ENCODE data around the gene TBX6. TPM values are rescaled to one million over a fixed set of nuclear protein-coding genes. Genes with fewer than 3 reads are reported as not detected.

Gene TBX6
- total RNA-seq, 2 donors from 2014 or later = 3.0 to 6.3 TPM

DNA sequence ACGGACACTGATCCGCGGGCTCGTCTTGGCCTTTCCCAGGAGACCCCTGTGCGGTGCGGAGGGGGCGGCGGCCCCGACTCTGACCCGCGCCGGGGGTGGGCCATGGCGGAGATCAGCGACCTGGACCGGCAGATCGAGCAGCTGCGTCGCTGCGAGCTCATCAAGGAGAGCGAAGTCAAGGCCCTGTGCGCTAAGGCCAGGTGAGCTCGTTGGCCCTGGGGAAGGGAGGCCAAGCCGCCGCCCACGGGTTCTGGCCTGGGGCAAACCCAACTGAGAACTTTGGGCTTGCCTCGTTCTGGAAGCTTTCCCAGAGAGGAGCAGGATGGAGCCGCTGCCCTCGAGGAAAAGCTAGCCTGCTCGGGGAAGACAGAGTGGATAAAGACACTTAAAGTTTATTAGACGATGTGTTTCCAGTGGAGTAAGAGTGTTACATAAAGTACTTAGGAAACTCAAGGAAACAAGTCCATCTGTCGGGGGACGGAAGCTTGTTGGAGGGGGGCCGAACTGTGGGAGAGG lies 15.4 kb downstream of the TBX6 start:
- H3K27me3 Mint-ChIP-seq (ENCODE audit: insufficient read depth) = no peaks in the 10 kb centered on the region
- peaks cover 9% of the 10 kb centered on the region for H3K4me1 Mint-ChIP-seq

DNA sequence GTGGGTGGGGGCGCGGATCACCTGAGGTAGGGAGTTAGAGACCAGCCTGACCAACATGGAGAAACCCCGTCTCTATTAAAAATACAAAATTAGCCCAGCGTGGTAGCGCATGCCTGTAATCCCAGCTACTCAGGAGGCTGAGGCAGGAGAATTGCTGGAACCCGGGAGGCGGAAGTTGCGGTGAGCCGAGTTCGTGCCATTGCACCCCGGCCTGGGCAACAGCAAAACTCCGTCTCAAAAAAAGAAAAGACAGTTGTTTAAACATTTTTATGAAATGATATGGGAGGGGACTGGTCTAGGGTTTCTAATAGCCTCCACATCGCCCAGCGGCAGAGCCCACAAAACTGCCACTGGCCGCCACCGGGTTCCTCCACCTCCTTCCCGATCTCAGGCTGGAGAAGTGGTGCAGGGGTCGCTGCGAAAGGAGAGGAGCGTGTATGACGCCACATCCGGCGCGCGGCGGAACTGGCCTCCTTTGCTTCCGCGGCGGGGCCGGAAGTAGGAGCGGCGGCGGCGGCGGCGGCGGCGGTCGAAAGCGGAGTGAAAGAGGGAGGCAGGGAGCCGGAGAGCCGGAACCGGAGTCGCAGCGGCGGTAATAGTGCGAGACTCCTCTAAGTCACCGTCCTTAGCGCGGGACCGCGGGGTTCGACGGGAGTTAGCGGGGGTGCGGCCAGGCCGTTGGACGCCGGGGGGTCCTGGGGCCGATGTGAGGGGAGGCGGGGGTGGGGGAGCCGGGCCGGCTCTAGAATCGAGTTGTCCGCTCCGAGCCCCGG lies 16.0 kb downstream of the TBX6 start, which contains the start of gene PPP4C:
Gene PPP4C, plus strand, starts transcription at position 492 of the 773 bp plus-strand sequence. CDS start 384 bp downstream, outside the sequence.
- Mint-ChIP-seq H3K4me3 (peak within 1 kb of the TSS; percentile 87), H3K36me3 (ENCODE audit: low read depth) (peaks cover 48% of the 10 kb centered on the region), H3K4me1 (peaks cover 9% of the 10 kb centered on the region), H3K27me3 (ENCODE audit: insufficient read depth) (no peaks in the 10 kb centered on the region), H3K9me3 (no peaks in the 10 kb centered on the region), H3K27ac (peak within 1 kb of the TSS; percentile 96)
- TF ChIP-seq, protein P1, sequence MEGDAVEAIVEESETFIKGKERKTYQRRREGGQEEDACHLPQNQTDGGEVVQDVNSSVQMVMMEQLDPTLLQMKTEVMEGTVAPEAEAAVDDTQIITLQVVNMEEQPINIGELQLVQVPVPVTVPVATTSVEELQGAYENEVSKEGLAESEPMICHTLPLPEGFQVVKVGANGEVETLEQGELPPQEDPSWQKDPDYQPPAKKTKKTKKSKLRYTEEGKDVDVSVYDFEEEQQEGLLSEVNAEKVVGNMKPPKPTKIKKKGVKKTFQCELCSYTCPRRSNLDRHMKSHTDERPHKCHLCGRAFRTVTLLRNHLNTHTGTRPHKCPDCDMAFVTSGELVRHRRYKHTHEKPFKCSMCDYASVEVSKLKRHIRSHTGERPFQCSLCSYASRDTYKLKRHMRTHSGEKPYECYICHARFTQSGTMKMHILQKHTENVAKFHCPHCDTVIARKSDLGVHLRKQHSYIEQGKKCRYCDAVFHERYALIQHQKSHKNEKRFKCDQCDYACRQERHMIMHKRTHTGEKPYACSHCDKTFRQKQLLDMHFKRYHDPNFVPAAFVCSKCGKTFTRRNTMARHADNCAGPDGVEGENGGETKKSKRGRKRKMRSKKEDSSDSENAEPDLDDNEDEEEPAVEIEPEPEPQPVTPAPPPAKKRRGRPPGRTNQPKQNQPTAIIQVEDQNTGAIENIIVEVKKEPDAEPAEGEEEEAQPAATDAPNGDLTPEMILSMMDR (conservative IDR thresholded peaks at IDR 0.05) = no peak
- Histone ChIP-seq H3K4me3 (ENCODE audit: low read length) (peak within 1 kb of the TSS; percentile 93), H3K27ac (ENCODE audit: low read depth, low read length) (peak within 1 kb of the TSS; percentile 49), H3K9ac (ENCODE audit: extremely low read depth, low read length, poor library complexity, severe bottlenecking) (peak within 1 kb of the TSS; percentile 84), H3K4me1 (ENCODE audit: control insufficient read depth, insufficient read depth, low read length) (peaks cover 3% of the 10 kb centered on the region), H3K36me3 (ENCODE audit: control insufficient read depth, insufficient read depth, low read length) (peaks cover 54% of the 10 kb centered on the region), H3K9me3 (ENCODE audit: control insufficient read depth, low read length) (no peaks in the 10 kb centered on the region), H3K27me3 (ENCODE audit: control insufficient read depth, insufficient read depth, low read length, poor library complexity, severe bottlenecking) (no peaks in the 10 kb centered on the region)
- peak; percentile 95 for DNase-seq
- 6 to 32% methylated on average over 18 to 67 of the region's 67 CpGs for WGBS, 2 experiments (ENCODE audit: insufficient coverage in 1 of 2, insufficient read length in 1 of 2)

More for the DNA sequence above, 15.4 kb downstream of the TBX6 start:
- H3K9ac ChIP-seq (ENCODE audit: extremely low read depth, low read length, poor library complexity, severe bottlenecking) = peak overlapping the region; percentile 84
- H3K36me3 Mint-ChIP-seq (ENCODE audit: low read depth) = peaks cover 48% of the 10 kb centered on the region
- peaks cover 54% of the 10 kb centered on the region for H3K36me3 ChIP-seq (ENCODE audit: control insufficient read depth, insufficient read depth, low read length)
- H3K4me3 ChIP-seq (ENCODE audit: low read length) = peak overlapping the region; percentile 93
- H3K27ac Mint-ChIP-seq = peak overlapping the region; percentile 96
- TF ChIP-seq, protein P1 (conservative IDR thresholded peaks at IDR 0.05) = no peak
- H3K4me1 ChIP-seq (ENCODE audit: control insufficient read depth, insufficient read depth, low read length) = peaks cover 3% of the 10 kb centered on the region
- H3K27me3 ChIP-seq (ENCODE audit: control insufficient read depth, insufficient read depth, low read length, poor library complexity, severe bottlenecking) = no peaks in the 10 kb centered on the region
- no peak for DNase-seq
- 6 to 12% methylated on average over 14 to 33 of the region's 33 CpGs for WGBS, 2 experiments (ENCODE audit: insufficient coverage in 1 of 2, insufficient read length in 1 of 2)
- H3K4me3 Mint-ChIP-seq = peak overlapping the region; percentile 87
- H3K27ac ChIP-seq (ENCODE audit: low read depth, low read length) = peak overlapping the region; percentile 36
- H3K9me3 ChIP-seq (ENCODE audit: control insufficient read depth, low read length) = no peaks in the 10 kb centered on the region
- H3K9me3 Mint-ChIP-seq = no peaks in the 10 kb centered on the region

DNA sequence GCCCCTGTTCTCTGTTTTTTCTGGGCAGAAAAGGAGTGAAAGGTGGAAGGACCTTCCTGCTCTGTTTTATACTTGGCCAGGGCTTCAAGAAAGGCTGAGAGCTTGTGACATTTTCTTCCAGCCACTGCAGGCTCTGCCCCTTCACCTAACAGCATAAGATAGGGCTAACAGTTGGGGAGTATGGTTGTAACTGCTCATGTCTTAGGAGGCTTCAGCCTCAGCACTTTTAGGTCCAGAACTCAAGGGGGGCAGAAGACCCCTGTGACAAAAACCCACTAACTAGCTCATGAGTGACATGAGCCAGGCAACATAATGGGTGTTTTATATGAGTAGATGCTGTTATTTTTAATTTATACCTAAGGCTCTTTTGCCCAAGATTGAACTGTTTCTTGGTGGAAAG lies 21.2 kb downstream of the TBX6 start:
- H3K27ac Mint-ChIP-seq = peak overlapping the region; percentile 39
- H3K9me3 Mint-ChIP-seq = no peaks in the 10 kb centered on the region
- Histone ChIP-seq H3K4me1 (ENCODE audit: control insufficient read depth, insufficient read depth, low read length) (peaks cover 3% of the 10 kb centered on the region), H3K4me3 (ENCODE audit: low read length) (no peak overlapping the region), H3K27me3 (ENCODE audit: control insufficient read depth, insufficient read depth, low read length, poor library complexity, severe bottlenecking) (no peaks in the 10 kb centered on the region), H3K9ac (ENCODE audit: extremely low read depth, low read length, poor library complexity, severe bottlenecking) (no peak overlapping the region), H3K9me3 (ENCODE audit: control insufficient read depth, low read length) (no peaks in the 10 kb centered on the region), H3K27ac (ENCODE audit: low read depth, low read length) (no peak overlapping the region), H3K36me3 (ENCODE audit: control insufficient read depth, insufficient read depth, low read length) (peaks cover 59% of the 10 kb centered on the region)
- peaks cover 60% of the 10 kb centered on the region for H3K36me3 Mint-ChIP-seq (ENCODE audit: low read depth)
- H3K4me3 Mint-ChIP-seq = no peak overlapping the region
- H3K27me3 Mint-ChIP-seq (ENCODE audit: insufficient read depth) = no peaks in the 10 kb centered on the region
- no peak for DNase-seq
- peaks cover 11% of the 10 kb centered on the region for H3K4me1 Mint-ChIP-seq
- TF ChIP-seq, protein P1 (conservative IDR thresholded peaks at IDR 0.05) = no peak

All from endodermal cell (in vitro differentiated cells).